GM04503 (cell line): Measurements from ENCODE around the gene UGT2B28.
"Not testable (repeated sequence)": the region's sequence is repeated elsewhere in the genome, so short reads cannot be mapped to it uniquely, and the experiment has no call there.

Experiments used
- DNase-seq: peaks from one replicate; pipeline ENCODE4 v3.0.0-alpha.2; 2012; ENCODE audit warnings: low read depth

The UGT2B28 gene

GRCh38 chr4:69343558-69344420 lies 63.5 kb downstream of the UGT2B28 start:
- DNase-seq, result not testable (repeated sequence)
